HL-60/S4 treated with phorbol 12-myristate 13-acetate at 8.2 ng/mL for 4 days and 3 days (cell line): ENCODE results near the gene BMP8B.

Experiments used
- in situ Hi-C: fragments of 300-500 bp; cut with MboI; formaldehyde crosslinking; loops from 2 replicates; pipeline ENCODE4 v1.15.0; 2022; ENCODE audit warnings: low sequenced_read_pairs

BMP8B gene, protein sequence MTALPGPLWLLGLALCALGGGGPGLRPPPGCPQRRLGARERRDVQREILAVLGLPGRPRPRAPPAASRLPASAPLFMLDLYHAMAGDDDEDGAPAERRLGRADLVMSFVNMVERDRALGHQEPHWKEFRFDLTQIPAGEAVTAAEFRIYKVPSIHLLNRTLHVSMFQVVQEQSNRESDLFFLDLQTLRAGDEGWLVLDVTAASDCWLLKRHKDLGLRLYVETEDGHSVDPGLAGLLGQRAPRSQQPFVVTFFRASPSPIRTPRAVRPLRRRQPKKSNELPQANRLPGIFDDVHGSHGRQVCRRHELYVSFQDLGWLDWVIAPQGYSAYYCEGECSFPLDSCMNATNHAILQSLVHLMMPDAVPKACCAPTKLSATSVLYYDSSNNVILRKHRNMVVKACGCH

DNA sequence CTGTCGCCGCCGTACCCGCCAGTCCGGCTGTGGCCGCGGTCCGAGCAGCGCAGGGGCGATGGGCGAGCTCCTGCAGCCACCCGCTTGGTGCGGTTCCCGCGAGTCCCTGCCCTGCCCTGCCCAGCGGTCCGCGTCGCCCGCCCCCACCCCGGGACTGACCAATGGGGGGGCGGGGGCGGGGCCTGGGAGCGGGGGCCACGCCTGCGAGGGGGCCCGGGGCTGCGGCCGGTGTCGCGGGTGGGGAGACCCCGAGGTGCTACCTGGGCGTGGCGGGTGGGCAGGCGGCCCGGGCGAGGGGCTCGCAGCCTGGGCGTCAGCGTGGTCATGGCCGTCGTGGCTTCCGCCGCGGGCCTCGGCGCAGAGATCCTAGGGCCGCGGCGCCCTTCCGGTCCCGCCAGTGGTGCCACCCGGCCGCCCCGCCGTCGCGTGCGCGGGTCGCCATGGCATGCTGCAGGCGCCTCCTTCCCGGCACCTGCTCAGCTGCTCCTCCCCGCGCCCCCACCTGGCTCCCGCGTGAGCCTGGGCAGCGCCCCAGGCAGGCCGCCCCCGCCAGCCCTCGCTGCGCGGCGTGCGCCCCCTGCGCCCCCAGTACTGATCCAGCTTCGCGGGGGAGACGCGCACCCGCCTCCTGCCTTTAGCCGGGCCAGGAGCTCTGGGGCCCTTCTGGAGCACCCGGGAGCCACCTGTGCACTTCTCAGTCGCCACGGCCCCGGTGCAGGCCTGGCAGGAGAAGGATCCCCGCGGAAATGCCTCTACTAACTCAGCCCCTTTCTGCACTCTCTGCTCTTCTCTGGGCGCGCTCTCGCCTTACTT lies at the start of gene BMP8B:
BMP8B (minus strand) TSS at position 108 of the 813 bp plus-strand sequence. CDS start 380 bp downstream, outside the sequence.
- in situ Hi-C loops: no loop called here

DNA sequence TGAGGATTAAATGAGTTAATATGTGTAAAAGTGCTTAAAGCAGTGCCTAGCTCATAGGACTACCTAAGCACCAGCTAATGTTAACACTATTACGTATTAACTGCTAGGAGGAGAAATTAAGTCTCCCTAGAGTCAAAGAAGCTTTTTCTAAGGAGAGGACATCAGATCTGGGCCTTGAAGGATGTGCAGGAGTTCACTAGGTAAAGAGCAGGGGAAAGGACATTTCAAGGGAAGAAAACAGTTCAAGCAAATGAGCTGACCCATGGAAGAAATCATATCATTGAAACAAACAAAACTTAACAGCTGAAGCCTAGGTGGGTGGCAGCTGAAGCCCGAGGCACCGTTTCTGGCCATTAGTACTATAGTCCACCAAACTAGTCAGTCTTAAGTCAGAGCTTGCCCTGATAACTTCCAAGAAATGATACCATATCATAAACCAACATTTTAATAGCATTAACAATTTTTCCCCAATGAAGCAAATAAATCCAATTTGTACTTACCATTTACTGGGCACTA lies 48.0 kb upstream of the BMP8B start:
- in situ Hi-C loops: no loop called here

- in situ Hi-C loops: no loop called here
These were observed 47.4 kb upstream of the BMP8B start for GRCh38 chr1:39835935-39836594.

DNA sequence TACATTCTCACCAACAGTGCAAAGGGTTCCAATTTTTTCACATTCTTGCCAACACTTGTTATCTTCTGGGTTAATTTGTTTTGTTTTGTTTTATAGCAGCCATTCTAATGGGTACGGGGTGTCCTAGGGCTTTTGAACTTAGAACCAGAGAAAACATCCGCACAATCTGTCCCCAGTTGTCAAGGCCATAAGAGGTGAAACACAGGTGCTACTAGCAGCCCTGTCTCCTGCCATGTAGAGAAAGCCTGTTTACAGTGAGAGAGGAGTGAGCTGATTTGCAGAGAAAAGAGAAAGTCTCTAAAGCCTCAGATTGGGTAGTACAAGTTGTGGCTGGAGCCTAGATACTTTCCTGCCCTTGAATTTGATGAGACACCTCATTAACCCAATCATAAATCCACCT lies 46.4 kb upstream of the BMP8B start:
- in situ Hi-C loops: no loop called here

DNA sequence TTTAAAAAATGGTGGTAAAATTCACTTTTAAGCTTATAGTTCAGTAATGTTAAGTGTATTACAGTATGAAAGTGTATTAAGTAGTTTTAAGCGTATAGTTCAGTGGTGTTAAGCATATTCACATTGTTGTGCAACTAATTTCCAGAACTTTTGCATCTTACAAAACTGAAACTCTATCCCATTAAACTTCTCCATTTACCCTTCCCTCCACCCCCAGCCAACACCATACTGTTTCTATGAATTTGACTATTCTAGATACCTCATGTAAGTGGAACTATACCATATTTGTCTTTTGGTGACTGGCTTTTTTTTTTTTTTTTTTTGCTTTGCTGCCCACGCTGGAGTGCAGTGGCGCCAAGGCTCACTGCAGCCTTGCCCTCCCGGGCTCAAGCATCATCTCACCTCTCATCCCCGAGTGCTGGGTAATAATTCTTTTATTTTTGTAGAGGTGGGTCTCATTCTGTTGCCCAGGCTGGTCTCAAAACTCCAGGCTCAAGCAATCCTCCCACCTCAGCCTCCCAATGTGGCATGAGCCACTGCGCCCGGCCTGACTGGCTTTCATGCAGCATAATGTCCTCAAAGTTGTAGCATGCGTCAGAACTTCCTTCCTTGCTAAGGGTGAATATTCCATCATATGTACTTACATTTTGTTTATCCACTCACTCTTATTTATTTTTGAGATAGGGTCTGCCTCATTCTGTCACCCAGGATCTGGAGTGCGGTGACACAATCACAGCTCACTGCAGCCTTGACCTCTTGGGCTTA lies 45.1 kb upstream of the BMP8B start:
- in situ Hi-C loops: no loop called here

DNA sequence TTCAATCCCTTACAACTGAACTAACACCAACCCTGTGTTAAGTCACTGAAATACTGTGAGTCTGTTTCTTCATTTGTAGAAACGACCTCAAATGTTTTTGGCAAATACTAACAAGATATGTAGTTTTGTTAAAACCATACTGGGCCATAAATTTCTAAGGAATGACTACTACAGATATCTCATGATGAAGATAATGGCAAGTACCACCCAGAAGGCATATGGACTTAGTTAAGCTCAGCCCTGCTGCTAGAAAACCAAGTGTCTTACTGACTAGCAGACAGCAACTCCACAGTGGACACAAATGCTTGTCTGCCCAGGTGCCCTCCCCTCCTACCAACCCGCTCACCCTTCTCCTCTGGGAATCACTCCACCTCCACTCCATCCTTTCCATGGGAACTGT lies 44.5 kb upstream of the BMP8B start:
- in situ Hi-C loops: no loop called here

DNA sequence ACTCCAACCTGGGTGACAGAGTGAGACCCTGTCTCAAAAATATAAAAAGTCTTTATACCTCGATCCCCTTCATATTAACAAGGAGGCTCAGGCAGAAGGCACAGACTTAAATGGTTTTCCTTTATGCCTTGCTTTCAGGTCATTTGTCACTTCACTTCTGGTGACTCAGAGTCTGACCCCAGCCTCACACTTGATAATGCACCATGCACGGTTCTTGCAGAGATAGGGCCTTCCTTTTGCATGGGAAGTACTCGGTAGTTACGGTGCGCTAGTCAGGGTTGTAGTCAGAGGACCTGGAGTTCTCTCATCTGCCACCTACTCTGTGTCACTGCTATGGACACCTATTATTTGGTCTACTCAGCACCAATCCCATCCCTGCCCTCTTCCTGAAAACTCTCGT lies 43.6 kb upstream of the BMP8B start:
- in situ Hi-C loops: no loop called here

DNA sequence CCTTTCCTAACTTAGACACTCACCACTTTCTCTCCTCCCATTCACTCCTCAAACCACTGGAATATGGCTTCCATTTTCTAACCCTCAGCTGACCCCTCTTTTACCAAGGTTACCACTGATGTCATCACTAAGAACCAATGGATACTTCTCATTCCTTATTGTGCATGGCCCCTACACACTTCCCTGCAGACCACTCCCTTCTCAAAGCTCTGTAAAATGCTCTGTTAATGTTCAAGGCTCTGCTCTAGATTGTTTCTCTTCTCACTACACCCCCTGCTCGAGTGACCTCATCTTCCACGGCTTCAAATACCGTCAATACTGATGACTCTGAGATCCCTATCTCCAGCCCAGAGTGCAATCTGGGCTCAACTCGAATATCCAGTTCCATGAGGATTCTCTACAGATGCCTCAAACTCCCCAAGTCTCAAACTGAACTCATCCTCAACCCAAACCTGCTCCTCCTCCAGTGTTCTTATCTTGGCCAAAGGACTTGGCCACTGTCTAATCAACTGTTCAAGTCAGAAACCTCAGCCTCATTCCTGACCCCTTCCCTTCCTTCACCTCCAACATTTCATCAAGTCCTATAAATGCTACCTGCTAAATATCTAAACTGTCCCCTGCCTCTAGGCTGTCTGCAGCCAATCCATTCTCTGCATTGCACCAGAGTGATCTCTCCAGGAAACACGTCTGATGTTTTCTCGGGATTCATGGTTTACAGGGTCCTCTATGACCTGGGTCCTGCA lies 41.3 kb upstream of the BMP8B start:
- in situ Hi-C loops: loop anchor here (10.0 kb wide), 1 partner anchor 55 kb away; the partner anchor contains the start of gene TRIT1

GRCh38 chr1:39828734-39829133 lies 40.1 kb upstream of the BMP8B start:
- in situ Hi-C loops: loop anchor here (10.0 kb wide), 1 partner anchor 56 kb away; the partner anchor contains the start of gene TRIT1

- in situ Hi-C loops: loop anchor here (10.0 kb wide), 1 partner anchor 57 kb away; the partner anchor contains the start of gene TRIT1
These were observed 39.6 kb upstream of the BMP8B start for GRCh38 chr1:39828255-39828654.

DNA sequence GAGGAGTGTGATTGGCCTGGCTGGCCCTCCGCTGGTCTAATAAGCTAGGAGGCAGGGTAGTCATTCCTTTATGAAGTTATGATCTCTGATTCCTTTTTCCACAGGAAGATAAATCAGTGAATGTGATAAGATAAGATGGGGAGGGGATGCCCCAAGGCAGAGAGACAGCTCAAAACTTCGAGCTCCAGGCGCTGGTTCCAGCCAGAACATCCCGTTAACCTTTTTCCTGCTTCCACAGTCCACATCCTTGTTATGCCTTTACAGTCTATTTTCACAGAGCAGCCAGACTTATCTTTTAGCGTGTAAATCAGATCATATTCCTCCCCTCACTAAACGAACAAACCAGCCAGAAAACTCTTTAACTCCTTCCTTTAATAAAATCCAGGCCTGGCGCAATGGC lies 38.5 kb upstream of the BMP8B start:
- in situ Hi-C loops: loop anchor here (10.0 kb wide), 1 partner anchor 58 kb away; the partner anchor contains the start of gene TRIT1

DNA sequence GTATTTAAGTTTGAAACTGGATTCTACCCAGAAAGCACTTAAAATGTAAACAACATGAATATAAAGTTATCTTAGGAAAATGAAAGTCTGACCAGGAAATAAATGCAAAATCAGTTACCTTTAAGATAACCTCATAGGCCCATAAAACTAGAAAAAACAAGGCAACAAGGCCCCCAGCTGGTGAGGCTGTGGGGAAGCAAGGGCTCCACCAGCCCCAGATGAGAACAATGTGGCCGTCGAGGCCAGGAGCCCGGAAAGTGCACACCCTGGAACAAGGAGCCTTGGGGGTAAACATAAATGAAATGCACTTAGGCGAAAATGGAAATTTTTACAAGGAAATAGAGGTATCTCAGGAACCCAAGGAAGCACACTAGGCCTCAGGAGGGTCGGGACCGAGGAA lies 37.9 kb upstream of the BMP8B start:
- in situ Hi-C loops: loop anchor here (10.0 kb wide), 1 partner anchor 58 kb away; the partner anchor contains the start of gene TRIT1

- in situ Hi-C loops: loop anchor here (10.0 kb wide), 1 partner anchor 59 kb away; the partner anchor contains the start of gene TRIT1
These were observed 36.8 kb upstream of the BMP8B start for GRCh38 chr1:39825432-39825941.

DNA sequence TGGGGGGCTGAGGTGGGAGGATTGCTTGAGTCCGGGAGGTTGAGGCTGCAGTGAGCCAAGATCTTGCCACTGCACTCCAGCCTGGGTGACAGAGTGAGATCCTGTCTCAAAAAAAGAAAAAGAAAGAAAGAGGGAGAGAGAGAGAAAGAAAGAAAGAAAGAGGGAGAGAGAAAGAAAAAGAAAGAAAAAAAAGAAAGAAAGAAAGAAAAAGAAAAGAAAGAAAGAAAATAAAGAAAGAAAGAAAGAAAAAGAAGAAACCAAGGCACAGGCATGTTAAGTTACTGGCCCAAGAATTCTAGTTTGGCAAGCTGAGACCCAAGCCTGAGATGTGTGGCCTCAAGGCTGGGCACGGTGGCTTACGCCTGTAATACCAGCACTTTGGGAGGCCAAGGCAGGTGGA lies 34.8 kb upstream of the BMP8B start:
- in situ Hi-C loops: loop anchor here (5.0 to 10.0 kb wide), 2 partner anchors 61 to 149 kb away; partner anchors contain the start of gene TRIT1

GRCh38 chr1:39822146-39822545 lies 33.5 kb upstream of the BMP8B start:
- in situ Hi-C loops: loop anchor here (5.0 to 10.0 kb wide), 2 partner anchors 63 to 150 kb away; partner anchors contain the start of gene TRIT1

GRCh38 chr1:39819091-39819812 lies 30.6 kb upstream of the BMP8B start:
- in situ Hi-C loops: no loop called here

GRCh38 chr1:39818482-39818881 lies 29.8 kb upstream of the BMP8B start:
- in situ Hi-C loops: no loop called here
